Tibial artery (tissue), 4 donors: Measurements from ENCODE around the gene PRSS21.

Experiments
- DNase-seq, 2 donors: peaks; one replicate each; pipeline ENCODE4 v3.0.0-alpha.2; 2019
- H3K27ac ChIP-seq, 2 donors: fragments of 200-600 bp; sonication (generic) in 1 of 2; 1 replicate in 1 of 2; 2 replicates in 1 of 2; pipeline ENCODE4 v1.5.1; 2018 to 2019; ENCODE audit warnings: mild to moderate bottlenecking in 1 of 2
- H3K27me3 ChIP-seq, 2 donors: fragments of 200-600 bp; sonication (generic) in 1 of 2; one replicate each; pipeline versions ENCODE4 v1.5.1 to v1.6.0; 2016 to 2019
- H3K36me3 ChIP-seq, 3 donors: fragments of 200-600 bp; sonication (generic) in 2 of 3; one replicate each; pipeline ENCODE4 v1.5.1; 2016 to 2019; ENCODE audit warnings: mild to moderate bottlenecking in 2 of 3
- H3K4me1 ChIP-seq, 4 donors: fragments of 200-600 bp; sonication (generic) in 2 of 4; 1 replicate in 3 of 4; 2 replicates in 1 of 4; pipeline ENCODE4 v1.5.1; 2016 to 2019
- H3K4me3 ChIP-seq, 2 donors: fragments of 200-600 bp; sonication (generic) in 1 of 2; 1 replicate in 1 of 2; 2 replicates in 1 of 2; pipeline ENCODE4 v1.5.1; 2018 to 2019; ENCODE audit warnings: mild to moderate bottlenecking in 2 of 2
- H3K9me3 ChIP-seq, 3 donors: fragments of 200-600 bp; sonication (generic) in 1 of 3; one replicate each; pipeline ENCODE4 v1.5.1; 2016 to 2019
- intact Hi-C: fragments of 100-400 bp; cut with DNase I; formaldehyde crosslinking; loops from one replicate; pipeline ENCODE4 v1.15.0; 2023; ENCODE audit warnings: low total_unique reads
- TF ChIP-seq, protein P1 (sequence below), 2 experiments: fragments of 200-600 bp in 1 of 2; fragments of 450-650 bp in 1 of 2; IDR thresholded peaks; one replicate each; pipeline ENCODE4 v1.5.1; 2017 to 2019; ENCODE audit warnings: antibody characterized with exemption in 2 of 2, mild to moderate bottlenecking in 1 of 2, moderate library complexity in 1 of 2

The PRSS21 gene

DNA sequence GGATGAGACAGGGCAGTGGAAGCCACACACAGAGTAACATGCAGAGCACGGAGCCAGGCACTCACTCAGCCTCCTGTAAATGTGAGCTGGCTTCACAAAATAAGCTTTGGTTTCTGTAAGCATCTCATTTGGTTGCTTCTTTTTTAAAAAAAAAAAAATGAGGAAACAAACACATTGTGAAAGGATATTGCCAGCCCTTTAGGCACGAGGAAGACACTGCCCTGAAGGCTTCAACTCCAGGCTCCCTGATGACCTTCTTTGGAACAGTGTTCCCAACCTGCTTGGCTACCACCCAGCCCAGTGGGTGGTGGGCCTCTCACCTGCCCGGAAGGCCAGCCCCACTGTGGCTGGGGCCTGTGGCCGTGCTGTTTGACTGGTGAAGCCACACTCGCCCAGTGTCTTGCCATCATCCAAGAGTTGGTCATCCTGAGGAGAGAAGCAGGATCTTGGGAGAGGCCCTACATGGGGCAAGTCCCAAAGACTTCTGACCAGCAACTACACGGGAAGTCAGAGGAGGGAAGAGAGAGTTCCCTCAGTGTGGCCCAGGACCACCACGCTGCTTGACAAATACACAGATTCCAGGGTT lies 41.8 kb upstream of the PRSS21 start:
- Histone ChIP-seq H3K4me3 (peak overlapping the region in 1 of 2 donors; percentile 83), H3K4me1 (peaks cover 0 to 35% (median 27%) of the 10 kb centered on the region in 4 donors), H3K9me3 (no peaks in the 10 kb centered on the region), H3K27ac (no peak overlapping the region), H3K27me3 (no peaks in the 10 kb centered on the region), H3K36me3 (peaks cover 20 to 52% (median 38%) of the 10 kb centered on the region in 3 donors)
- TF ChIP-seq, protein P1, sequence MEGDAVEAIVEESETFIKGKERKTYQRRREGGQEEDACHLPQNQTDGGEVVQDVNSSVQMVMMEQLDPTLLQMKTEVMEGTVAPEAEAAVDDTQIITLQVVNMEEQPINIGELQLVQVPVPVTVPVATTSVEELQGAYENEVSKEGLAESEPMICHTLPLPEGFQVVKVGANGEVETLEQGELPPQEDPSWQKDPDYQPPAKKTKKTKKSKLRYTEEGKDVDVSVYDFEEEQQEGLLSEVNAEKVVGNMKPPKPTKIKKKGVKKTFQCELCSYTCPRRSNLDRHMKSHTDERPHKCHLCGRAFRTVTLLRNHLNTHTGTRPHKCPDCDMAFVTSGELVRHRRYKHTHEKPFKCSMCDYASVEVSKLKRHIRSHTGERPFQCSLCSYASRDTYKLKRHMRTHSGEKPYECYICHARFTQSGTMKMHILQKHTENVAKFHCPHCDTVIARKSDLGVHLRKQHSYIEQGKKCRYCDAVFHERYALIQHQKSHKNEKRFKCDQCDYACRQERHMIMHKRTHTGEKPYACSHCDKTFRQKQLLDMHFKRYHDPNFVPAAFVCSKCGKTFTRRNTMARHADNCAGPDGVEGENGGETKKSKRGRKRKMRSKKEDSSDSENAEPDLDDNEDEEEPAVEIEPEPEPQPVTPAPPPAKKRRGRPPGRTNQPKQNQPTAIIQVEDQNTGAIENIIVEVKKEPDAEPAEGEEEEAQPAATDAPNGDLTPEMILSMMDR (IDR thresholded peaks at IDR 0.05) = no peak
- DNase-seq = no peak
- intact Hi-C loops = no loop called here

DNA sequence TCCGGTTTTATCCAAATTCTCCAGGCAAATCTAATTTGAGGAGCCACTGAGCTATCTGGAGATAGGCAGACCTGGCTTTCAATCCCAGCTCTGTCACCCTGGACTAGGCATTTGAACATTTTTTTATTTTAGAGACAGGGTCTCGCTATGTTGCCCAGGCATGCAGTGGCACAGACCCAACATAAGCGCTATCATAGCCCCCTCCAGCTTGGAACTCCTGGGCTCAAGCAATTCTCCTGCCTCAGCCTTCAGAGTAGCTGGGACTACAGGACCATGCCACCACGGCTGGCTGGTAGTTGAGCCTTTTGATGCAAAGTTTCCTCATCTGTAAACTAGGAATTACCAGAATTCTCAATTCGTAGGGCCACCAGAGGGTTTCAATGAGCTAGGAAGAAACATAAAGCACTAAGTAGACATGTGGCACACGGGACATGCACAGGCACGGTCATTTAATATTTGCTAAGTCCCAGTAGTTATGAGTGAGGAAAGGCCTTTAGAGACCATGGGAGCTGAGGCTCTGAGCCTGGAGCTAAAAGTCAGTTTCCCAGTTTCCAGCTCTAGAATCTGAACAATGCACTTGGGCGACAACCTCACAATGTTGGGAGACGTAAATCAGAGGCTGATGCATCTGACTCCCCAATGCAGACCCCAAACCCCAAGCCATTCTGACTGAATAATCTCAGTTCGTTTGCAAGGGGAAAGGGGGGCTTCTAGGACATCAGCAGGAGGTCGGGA lies 41.1 kb upstream of the PRSS21 start:
- H3K27me3 ChIP-seq = no peaks in the 10 kb centered on the region
- peaks cover 0 to 35% (median 27%) of the 10 kb centered on the region in 4 donors for H3K4me1 ChIP-seq
- intact Hi-C loops = loop anchor here (2.0 kb wide), 1 partner anchor 23 kb away; the partner anchor contains the start of gene SRRM2
- peaks cover 13 to 45% (median 31%) of the 10 kb centered on the region in 3 donors for H3K36me3 ChIP-seq
- no peaks in the 10 kb centered on the region for H3K9me3 ChIP-seq
- TF ChIP-seq, protein P1 (IDR thresholded peaks at IDR 0.05) = no peak
- no peak for DNase-seq
- peak overlapping the region; percentile 98 to 99 for H3K27ac ChIP-seq
- peak overlapping the region; percentile 77 to 83 for H3K4me3 ChIP-seq

DNA sequence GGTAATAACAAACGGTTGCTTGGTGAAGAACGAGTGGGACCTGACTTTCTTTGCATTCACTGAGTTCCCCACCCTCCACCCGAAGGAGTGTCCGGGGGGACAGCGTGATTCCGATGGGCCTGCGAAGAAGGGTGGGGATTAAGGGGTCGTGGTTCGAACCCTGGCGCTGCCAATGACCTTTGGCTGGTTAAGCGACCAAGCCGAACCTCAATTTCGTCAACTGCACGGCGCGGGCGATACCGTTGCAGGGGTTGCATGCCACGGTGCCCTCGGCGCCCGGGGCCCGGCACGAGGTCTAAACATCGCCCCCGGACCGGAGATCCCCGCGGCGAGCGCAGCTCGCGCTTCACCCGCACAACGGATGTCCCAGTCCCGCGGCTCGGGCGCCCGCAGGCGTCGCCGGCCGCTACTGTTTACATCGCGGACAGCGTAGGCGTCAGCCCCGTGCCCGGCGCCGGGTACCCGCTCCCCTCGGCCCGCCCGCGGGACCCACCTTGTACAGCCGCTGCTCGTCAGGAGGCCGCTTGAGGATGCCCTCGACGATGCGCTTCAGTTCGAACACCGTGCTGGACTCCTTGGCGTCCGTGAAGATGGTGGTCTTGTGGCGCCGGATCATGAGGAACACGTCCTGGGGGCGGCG lies 40.4 kb upstream of the PRSS21 start:
- intact Hi-C loops = loop anchor here (2.0 kb wide), 1 partner anchor 24 kb away; the partner anchor contains the start of gene SRRM2
- TF ChIP-seq, protein P1 (IDR thresholded peaks at IDR 0.05) = no peak
- no peak for DNase-seq
- Histone ChIP-seq H3K9me3 (no peaks in the 10 kb centered on the region), H3K36me3 (peaks cover 6 to 38% (median 25%) of the 10 kb centered on the region in 3 donors), H3K27ac (peak overlapping the region; percentile 98 to 99), H3K4me1 (peaks cover 0 to 35% (median 27%) of the 10 kb centered on the region in 4 donors), H3K27me3 (no peaks in the 10 kb centered on the region), H3K4me3 (peak overlapping the region; percentile 77 to 83)

DNA sequence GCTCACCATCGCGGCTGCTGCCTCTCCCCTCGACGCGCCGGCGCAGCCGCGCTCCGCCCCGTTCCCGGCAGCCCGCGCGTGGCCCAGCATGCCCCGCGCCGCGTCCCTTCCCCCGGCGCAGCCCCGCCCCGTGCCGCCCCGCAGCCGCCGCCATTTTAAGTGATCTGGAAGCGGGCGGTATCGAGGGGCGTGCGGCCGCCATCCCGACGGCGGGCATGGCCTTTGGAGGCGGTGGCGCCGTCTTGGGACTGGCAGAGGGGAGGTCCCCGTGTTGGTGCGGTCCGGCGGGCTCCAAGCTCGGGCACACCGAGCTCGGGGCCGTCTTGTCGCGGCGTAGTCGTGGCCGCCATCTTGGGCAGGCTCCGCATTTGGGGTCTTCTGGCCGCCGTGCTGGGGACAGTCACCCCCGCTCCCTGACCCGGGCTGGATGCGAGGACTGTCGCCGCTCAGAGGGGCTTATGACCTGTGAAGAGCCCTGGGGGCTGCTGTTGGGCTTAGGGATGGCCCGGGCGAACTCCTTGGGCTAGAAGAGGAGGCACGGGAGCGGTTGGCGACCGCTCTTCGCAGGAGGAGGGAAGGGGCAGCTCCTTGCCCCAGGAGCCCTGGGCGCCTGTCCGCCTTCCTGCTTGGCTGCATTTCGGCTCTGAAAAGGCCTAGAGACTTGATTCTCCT lies 39.7 kb upstream of the PRSS21 start, which contains the start of gene ELOB:
Gene ELOB, minus strand, starts transcription at position 50 of the 672 bp plus-strand sequence. Its CDS starts 41 bp downstream, at position 9.
- intact Hi-C loops = loop anchor here (2.0 kb wide), 1 partner anchor 25 kb away; the partner anchor contains the start of gene SRRM2
- H3K4me3 ChIP-seq = peak within 1 kb of the TSS; percentile 77 to 83
- peaks cover 6 to 31% (median 18%) of the 10 kb centered on the region in 3 donors for H3K36me3 ChIP-seq
- H3K4me1 ChIP-seq = peaks cover 0 to 35% (median 27%) of the 10 kb centered on the region in 4 donors
- H3K27me3 ChIP-seq = peaks cover 0 to under 1% of the 10 kb centered on the region in 2 donors
- peak; percentile 84 to 93 for DNase-seq
- no peaks in the 10 kb centered on the region for H3K9me3 ChIP-seq
- TF ChIP-seq, protein P1 (IDR thresholded peaks at IDR 0.05) = no peak
- peak within 1 kb of the TSS; percentile 98 to 99 for H3K27ac ChIP-seq
